Mesodermal cell (in vitro differentiated cells): ENCODE measurements around the gene ADAMTSL5.
A peak's percentile ranks its signal among the peaks of the same experiment; 100 is the strongest.
"Not testable (repeated sequence)": the region's sequence is repeated elsewhere in the genome, so short reads cannot be mapped to it uniquely, and the experiment has no call there.

ENCODE experiments used
- H3K27ac ChIP-seq: 2 replicates; pipeline ENCODE4 v1.7.0; 2013; ENCODE audit warnings: mild to moderate bottlenecking, low read depth, low read length, moderate library complexity; ENCODE audit not compliant: severe bottlenecking
- H3K36me3 ChIP-seq: 2 replicates; pipeline ENCODE4 v1.7.1; 2013; ENCODE audit warnings: mild to moderate bottlenecking, low read length, moderate library complexity; ENCODE audit not compliant: control insufficient read depth, insufficient read depth
- H3K4me1 ChIP-seq: one replicate; pipeline ENCODE4 v1.7.1; 2013; ENCODE audit warnings: mild to moderate bottlenecking, low read length; ENCODE audit not compliant: insufficient read depth, control insufficient read depth, poor library complexity, severe bottlenecking
- H3K4me3 ChIP-seq: 2 replicates; pipeline ENCODE4 v1.7.0; 2013; ENCODE audit warnings: low read length, control low read depth, mild to moderate bottlenecking; ENCODE audit not compliant: insufficient read depth, poor library complexity, severe bottlenecking; ENCODE audit errors: extremely low read depth
- H3K9me3 ChIP-seq: 2 replicates; pipeline ENCODE4 v1.7.1; 2013; ENCODE audit warnings: mild to moderate bottlenecking, low read length, moderate library complexity; ENCODE audit not compliant: control insufficient read depth
- WGBS, 2 experiments: methylation state at CpG; one replicate each; pipeline ENCODE4 v1.1.5; 2013; ENCODE audit warnings: missing lambda C conversion rate in 2 of 2; ENCODE audit not compliant: insufficient coverage in 2 of 2; 5-methylcytosine and 5-hydroxymethylcytosine counted together

Gene ADAMTSL5

GRCh38 chr19:1483131-1483978, 29.5 kb downstream of the ADAMTSL5 start:
- Histone ChIP-seq H3K27ac (no peak overlapping the region), H3K9me3 (no peaks in the 10 kb centered on the region), H3K36me3 (no peaks in the 10 kb centered on the region), H3K4me1 (no peaks in the 10 kb centered on the region), H3K4me3 (no peak overlapping the region)
- WGBS, 2 experiments = 94 to 96% methylated on average over 68 to 77 of the region's 77 CpGs

GRCh38 chr19:1482361-1483130, 30.3 kb downstream of the ADAMTSL5 start:
- 89 to 91% methylated on average over 28 to 36 of the region's 37 CpGs for WGBS, 2 experiments
- H3K27ac ChIP-seq = no peak overlapping the region
- no peaks in the 10 kb centered on the region for H3K9me3 ChIP-seq
- peaks cover under 1% of the 10 kb centered on the region for H3K36me3 ChIP-seq
- no peaks in the 10 kb centered on the region for H3K4me1 ChIP-seq
- H3K4me3 ChIP-seq = no peak overlapping the region

GRCh38 chr19:1481893-1482360, 30.9 kb downstream of the ADAMTSL5 start:
- Histone ChIP-seq H3K9me3 (no peaks in the 10 kb centered on the region), H3K27ac (no peak overlapping the region), H3K4me3 (no peak overlapping the region), H3K36me3 (peaks cover 6% of the 10 kb centered on the region), H3K4me1 (no peaks in the 10 kb centered on the region)
- 91 to 95% methylated on average over 36 of the region's 36 CpGs for WGBS, 2 experiments

GRCh38 chr19:1481224-1481892, 31.5 kb downstream of the ADAMTSL5 start:
- Histone ChIP-seq H3K27ac (no peak overlapping the region), H3K36me3 (peaks cover 9% of the 10 kb centered on the region), H3K9me3 (no peaks in the 10 kb centered on the region), H3K4me3 (no peak overlapping the region), H3K4me1 (no peaks in the 10 kb centered on the region)
- WGBS, 2 experiments = 88 to 92% methylated on average over 20 to 21 of the region's 26 CpGs

GRCh38 chr19:1478934-1479707, 33.7 kb downstream of the ADAMTSL5 start, which contains the start of gene C19orf25:
Gene C19orf25 (minus strand): TSS chr19:1479215. CDS start chr19:1478903, 312 bp downstream.
- Histone ChIP-seq H3K4me3 (peak within 1 kb of the TSS; percentile 81), H3K36me3 (peaks cover 24% of the 10 kb centered on the region), H3K4me1 (no peaks in the 10 kb centered on the region), H3K27ac (peak within 1 kb of the TSS; percentile 72), H3K9me3 (no peaks in the 10 kb centered on the region)
- WGBS, 2 experiments = 2 to 3% methylated on average over 61 to 64 of the region's 71 CpGs

GRCh38 chr19:1477056-1477455, 35.8 kb downstream of the ADAMTSL5 start:
- WGBS, 2 experiments = 89 to 92% methylated on average over 6 of the region's 9 CpGs

GRCh38 chr19:1475751-1476437, 36.9 kb downstream of the ADAMTSL5 start:
- Histone ChIP-seq H3K4me1 (peaks cover 6% of the 10 kb centered on the region), H3K4me3 (no peak overlapping the region), H3K9me3 (no peaks in the 10 kb centered on the region), H3K27ac (no peak overlapping the region), H3K36me3 (peaks cover 24% of the 10 kb centered on the region)
- 93 to 94% methylated on average over 28 to 31 of the region's 31 CpGs for WGBS, 2 experiments

More at GRCh38 chr19:1477056-1477455, 35.8 kb downstream of the ADAMTSL5 start:
- not testable (repeated sequence) for H3K27ac ChIP-seq, H3K9me3 ChIP-seq, H3K4me3 ChIP-seq, H3K4me1 ChIP-seq
- peaks cover 24% of the 10 kb centered on the region for H3K36me3 ChIP-seq

- no peaks in the 10 kb centered on the region for H3K9me3 ChIP-seq
- H3K27ac ChIP-seq = no peak overlapping the region
- peaks cover 24% of the 10 kb centered on the region for H3K36me3 ChIP-seq
- H3K4me3 ChIP-seq = no peak overlapping the region
- 92 to 94% methylated on average over 24 to 26 of the region's 26 CpGs for WGBS, 2 experiments
- peaks cover 10% of the 10 kb centered on the region for H3K4me1 ChIP-seq
These were observed 38.0 kb downstream of the ADAMTSL5 start for GRCh38 chr19:1474765-1475351.

GRCh38 chr19:1474011-1474764, 38.6 kb downstream of the ADAMTSL5 start:
- Histone ChIP-seq H3K4me1 (peaks cover 10% of the 10 kb centered on the region), H3K9me3 (no peaks in the 10 kb centered on the region), H3K27ac (no peak overlapping the region), H3K36me3 (peaks cover 24% of the 10 kb centered on the region), H3K4me3 (no peak overlapping the region)
- WGBS, 2 experiments = 86 to 88% methylated on average over 30 to 31 of the region's 31 CpGs
